Ovary (tissue), 9 donors: Measurements from ENCODE around the gene RHCE. TPM values are rescaled to one million over a fixed set of nuclear protein-coding genes. Genes with fewer than 3 reads are reported as not detected.
"Not testable (repeated sequence)": the region's sequence is repeated elsewhere in the genome, so short reads cannot be mapped to it uniquely, and the experiment has no call there.

ENCODE experiments used
- DNase-seq, 5 donors: peaks; one replicate each; pipeline ENCODE4 v3.0.0-alpha.2; 2019 to 2020
- H3K27ac ChIP-seq, 2 donors: fragments of 200-600 bp; one replicate each; pipeline versions ENCODE4 v1.5.1 to v1.8.0; 2019 to 2022
- H3K27me3 ChIP-seq: fragments of 200-600 bp; one replicate; pipeline ENCODE4 v1.8.0; 2022
- H3K36me3 ChIP-seq: fragments of 200-600 bp; sonication (generic); one replicate; pipeline ENCODE4 v1.5.1; 2019
- H3K4me1 ChIP-seq: one replicate; pipeline ENCODE4 v1.8.1; 2013; ENCODE audit warnings: mild to moderate bottlenecking, moderate library complexity; ENCODE audit not compliant: insufficient read depth
- H3K4me3 ChIP-seq: fragments of 200-600 bp; sonication (generic); one replicate; pipeline ENCODE4 v1.5.1; 2017
- H3K9me3 ChIP-seq, 2 donors: fragments of 200-600 bp in 1 of 2; sonication (generic) in 1 of 2; one replicate each; pipeline versions ENCODE4 v1.5.1 to v1.8.1; 2013 to 2019; ENCODE audit warnings: mild to moderate bottlenecking in 1 of 2, moderate library complexity in 1 of 2
- EP300 ChIP-seq: sonication (generic); formaldehyde crosslinking; IDR thresholded peaks from one replicate; pipeline ENCODE4 v1.6.1; 2017; ENCODE audit warnings: antibody characterized with exemption
- POLR2A ChIP-seq: fragments of 450-650 bp; IDR thresholded peaks from one replicate; pipeline ENCODE4 v1.6.1; 2017; ENCODE audit warnings: antibody characterized with exemption, mild to moderate bottlenecking, moderate library complexity
- WGBS, 3 donors: extraction: QIAGEN DNeasy Blood & Tissue Kit in 1 of 3; methylation state at CpG; one replicate each; pipeline versions ENCODE4 v1.1.5 to v1.1.7; 2013 to 2017; 5-methylcytosine and 5-hydroxymethylcytosine counted together
- intact Hi-C, 4 donors: fragments of 100-400 bp; cut with DNase I; formaldehyde crosslinking; loops; one replicate each; pipeline versions ENCODE4 v1.11.0 to v1.15.1; 2022 to 2023
- polyA plus RNA-seq, 2 donors: library from polyadenylated mRNA; stranded (reverse); fragments of 200-250 nt in 1 of 2; fragments of 350-450 nt in 1 of 2; fragmentation: Illumina TruSeq in 1 of 2; extraction: RNeasy Lipid Tissue Mini Kit (QIAGEN cat#74804) in 1 of 2; gene quantifications; one replicate each; pipeline ENCODE4 v1.2.3, GENCODE V29; 2013 to 2014
- total RNA-seq, 7 donors: library from RNA; depleted of rRNA in 2 of 7; stranded (reverse); fragments of >200 nt in 2 of 7; fragmentation: NEBNext Ultra II Directional in 3 of 7; extraction: Animal tissue kit (Norgen Biotek cat#: 25700) in 3 of 7; gene quantifications; one replicate each; pipeline versions ENCODE4 v1.1.0 to v1.2.4, GENCODE V29; 2016 to 2023
- TF ChIP-seq, protein P1 (sequence below), 3 donors: fragments of 450-650 bp in 2 of 3; fragments of 200-600 bp in 1 of 3; IDR thresholded peaks; one replicate each; pipeline versions ENCODE4 v1.5.1 to v1.8.0; 2016 to 2022; ENCODE audit warnings: antibody characterized with exemption in 3 of 3, mild to moderate bottlenecking in 1 of 3
- donor health status: DM: no; HTN: no; CAD: no; lungs with moderate emphysema.
- donor health status: DM: no; HTN: no; CAD: no.
- donor health status: Bipolar disorder and iron deficiency.
- donor health status: DM: yes; HTN: yes; CAD: no.
- donor health status: DM: no; HTN: no; CAD: no.
- donor health status: DM: yes; HTN: yes; CAD: no.

Gene RHCE
- total and polyA plus RNA-seq, 9 donors: 0.21 to 0.83 (median 0.53) TPM; not detected in 1

- WGBS, 3 donors: 100% methylated on average over 1 of the region's 1 CpG
- Histone ChIP-seq H3K4me3 (no peak overlapping the region), H3K27ac (no peak overlapping the region), H3K27me3 (no peaks in the 10 kb centered on the region), H3K4me1 (no peaks in the 10 kb centered on the region), H3K9me3 (no peaks in the 10 kb centered on the region), H3K36me3 (no peaks in the 10 kb centered on the region)
- intact Hi-C loops: no loop called here
- DNase-seq: no peak
- TF ChIP-seq, protein P1, sequence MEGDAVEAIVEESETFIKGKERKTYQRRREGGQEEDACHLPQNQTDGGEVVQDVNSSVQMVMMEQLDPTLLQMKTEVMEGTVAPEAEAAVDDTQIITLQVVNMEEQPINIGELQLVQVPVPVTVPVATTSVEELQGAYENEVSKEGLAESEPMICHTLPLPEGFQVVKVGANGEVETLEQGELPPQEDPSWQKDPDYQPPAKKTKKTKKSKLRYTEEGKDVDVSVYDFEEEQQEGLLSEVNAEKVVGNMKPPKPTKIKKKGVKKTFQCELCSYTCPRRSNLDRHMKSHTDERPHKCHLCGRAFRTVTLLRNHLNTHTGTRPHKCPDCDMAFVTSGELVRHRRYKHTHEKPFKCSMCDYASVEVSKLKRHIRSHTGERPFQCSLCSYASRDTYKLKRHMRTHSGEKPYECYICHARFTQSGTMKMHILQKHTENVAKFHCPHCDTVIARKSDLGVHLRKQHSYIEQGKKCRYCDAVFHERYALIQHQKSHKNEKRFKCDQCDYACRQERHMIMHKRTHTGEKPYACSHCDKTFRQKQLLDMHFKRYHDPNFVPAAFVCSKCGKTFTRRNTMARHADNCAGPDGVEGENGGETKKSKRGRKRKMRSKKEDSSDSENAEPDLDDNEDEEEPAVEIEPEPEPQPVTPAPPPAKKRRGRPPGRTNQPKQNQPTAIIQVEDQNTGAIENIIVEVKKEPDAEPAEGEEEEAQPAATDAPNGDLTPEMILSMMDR (IDR thresholded peaks at IDR 0.05): no peak
- TF ChIP-seq EP300: no peak
- TF ChIP-seq POLR2A: no peak
Measured at GRCh38 chr1:25427696-25428095, 7.1 kb upstream of the RHCE start.

GRCh38 chr1:25425098-25426085, 4.8 kb upstream of the RHCE start:
- H3K27me3 ChIP-seq: no peaks in the 10 kb centered on the region
- no peak for TF ChIP-seq POLR2A
- TF ChIP-seq, protein P1 (IDR thresholded peaks at IDR 0.05): no peak
- TF ChIP-seq EP300: no peak
- no peak overlapping the region for H3K27ac ChIP-seq
- 72 to 79% (median 78%) methylated on average over 16 of the region's 16 CpGs for WGBS, 3 donors
- H3K4me1 ChIP-seq: no peaks in the 10 kb centered on the region
- no peaks in the 10 kb centered on the region for H3K9me3 ChIP-seq
- DNase-seq: no peak
- no peaks in the 10 kb centered on the region for H3K36me3 ChIP-seq
- intact Hi-C loops: no loop called here
- H3K4me3 ChIP-seq: no peak overlapping the region

- H3K4me1 ChIP-seq, H3K9me3 ChIP-seq, H3K36me3 ChIP-seq, H3K4me3 ChIP-seq, DNase-seq, H3K27me3 ChIP-seq, intact Hi-C loops, H3K27ac ChIP-seq: not testable (repeated sequence)
- 79 to 84% (median 81%) methylated on average over 6 of the region's 6 CpGs for WGBS, 3 donors
Measured at GRCh38 chr1:25423206-25423605, 2.6 kb upstream of the RHCE start.

GRCh38 chr1:25419339-25419738, 1.3 kb downstream of the RHCE start:
- 92 to 100% (median 98%) methylated on average over 1 of the region's 1 CpG for WGBS, 3 donors
- not testable (repeated sequence) for DNase-seq

GRCh38 chr1:25417280-25417679, 3.3 kb downstream of the RHCE start:
- intact Hi-C loops: loop anchor here in 1 of 4 donors (10.0 kb wide), 1 partner anchor 132 kb away; no protein-coding TSS in a partner anchor
- not testable (repeated sequence) for H3K27ac ChIP-seq, H3K4me3 ChIP-seq, H3K9me3 ChIP-seq, H3K27me3 ChIP-seq, H3K4me1 ChIP-seq, H3K36me3 ChIP-seq, DNase-seq
- WGBS, 3 donors: 79 to 90% (median 85%) methylated on average over 4 of the region's 4 CpGs

More at GRCh38 chr1:25419339-25419738, 1.3 kb downstream of the RHCE start:
- H3K27me3 ChIP-seq, H3K9me3 ChIP-seq, H3K27ac ChIP-seq, H3K4me3 ChIP-seq, H3K36me3 ChIP-seq, H3K4me1 ChIP-seq: not testable (repeated sequence)
- intact Hi-C loops: loop anchor here in 1 of 4 donors (10.0 kb wide), 1 partner anchor 135 kb away; no protein-coding TSS in a partner anchor

DNA sequence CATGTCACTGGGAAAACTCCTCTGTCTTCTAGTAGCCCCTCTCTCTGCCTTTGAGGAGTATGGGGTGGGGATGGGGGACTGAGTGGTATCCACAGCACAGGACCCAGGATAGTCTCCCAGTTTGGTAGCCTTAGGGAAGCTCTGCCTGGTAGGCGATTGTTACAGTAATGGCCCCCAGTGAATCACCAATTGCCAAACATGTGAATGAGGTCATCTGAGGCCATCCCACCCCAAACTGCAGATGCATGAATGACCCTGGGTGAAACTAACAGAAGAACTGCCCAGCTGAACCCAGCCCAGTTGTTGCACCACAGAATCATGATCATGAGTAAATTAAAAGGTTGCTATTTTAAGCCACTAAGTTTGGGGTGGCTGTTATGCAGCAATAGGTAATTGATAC, 6.0 kb downstream of the RHCE start:
- H3K4me1 ChIP-seq, H3K9me3 ChIP-seq, DNase-seq, H3K27me3 ChIP-seq, H3K4me3 ChIP-seq, H3K27ac ChIP-seq, H3K36me3 ChIP-seq: not testable (repeated sequence)
- 87 to 94% (median 88%) methylated on average over 1 of the region's 1 CpG for WGBS, 3 donors
- intact Hi-C loops: loop anchor here in 1 of 4 donors (10.0 kb wide), 1 partner anchor 130 kb away; no protein-coding TSS in a partner anchor

DNA sequence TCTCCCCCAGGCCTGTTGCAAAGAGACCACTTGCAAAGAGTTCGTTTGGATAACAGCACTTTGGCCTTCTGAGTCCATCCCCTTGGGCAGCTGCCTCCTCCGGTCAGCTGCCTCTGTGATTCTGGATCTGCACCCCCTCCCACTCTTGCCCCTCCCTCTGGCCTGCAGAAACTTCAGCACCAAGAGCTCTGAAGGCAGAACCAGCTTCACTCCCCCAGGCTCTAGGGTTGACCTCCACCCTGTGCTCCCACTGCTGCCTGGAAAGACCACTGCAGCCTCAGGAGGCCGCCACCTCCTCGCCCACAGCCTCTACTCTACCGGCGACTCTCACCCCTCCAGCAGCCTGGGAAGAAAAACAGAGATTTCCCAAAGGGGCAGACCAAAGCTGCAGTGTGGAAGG, 6.5 kb downstream of the RHCE start:
- intact Hi-C loops: loop anchor here in 1 of 4 donors (10.0 kb wide), 1 partner anchor 129 kb away; no protein-coding TSS in a partner anchor
- not testable (repeated sequence) for H3K27me3 ChIP-seq, H3K36me3 ChIP-seq, H3K4me3 ChIP-seq, H3K27ac ChIP-seq, H3K9me3 ChIP-seq, H3K4me1 ChIP-seq, DNase-seq
- WGBS, 3 donors: 66 to 79% (median 74%) methylated on average over 3 to 6 of the region's 6 CpGs

DNA sequence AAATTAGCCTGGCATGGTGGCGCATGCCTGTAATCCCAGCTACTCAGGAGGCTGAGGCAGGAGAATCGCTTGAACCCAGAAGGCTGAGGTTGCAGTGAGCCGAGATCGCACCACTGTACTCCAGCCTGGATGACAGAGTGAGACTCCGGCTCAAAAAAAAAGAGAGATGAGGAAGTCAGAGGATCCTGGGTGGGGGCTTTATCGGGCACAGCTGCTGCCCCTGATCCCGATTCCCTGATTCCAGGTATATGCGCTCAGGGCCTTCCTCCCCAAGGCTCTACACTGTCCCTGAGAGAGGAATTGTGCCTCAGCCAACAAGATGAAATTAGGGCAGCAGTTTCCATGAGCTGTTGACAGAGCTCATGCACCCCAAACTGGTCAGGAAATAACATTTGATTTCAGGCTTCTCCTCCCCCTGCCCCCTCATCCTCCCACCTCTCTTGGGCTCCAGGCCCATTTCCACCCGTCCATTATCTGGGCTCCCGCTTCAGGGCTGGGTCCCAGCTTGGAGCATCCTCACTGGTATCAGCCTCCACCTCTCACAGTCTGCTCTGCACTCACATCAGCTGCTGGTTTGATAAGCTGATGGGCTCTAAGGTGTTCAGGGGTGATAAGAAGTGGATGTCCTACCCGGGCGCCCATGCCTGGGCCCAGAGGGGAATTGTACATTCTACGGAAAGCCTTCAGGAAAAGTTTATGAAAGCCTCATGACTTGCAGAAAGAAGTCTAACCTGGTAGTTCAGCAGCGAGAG, 7.6 kb downstream of the RHCE start:
- not testable (repeated sequence) for H3K27ac ChIP-seq, H3K4me1 ChIP-seq, H3K36me3 ChIP-seq, H3K9me3 ChIP-seq, H3K4me3 ChIP-seq, H3K27me3 ChIP-seq, DNase-seq
- 82 to 91% (median 84%) methylated on average over 12 to 14 of the region's 14 CpGs for WGBS, 3 donors
- intact Hi-C loops: loop anchor here in 1 of 4 donors (10.0 kb wide), 1 partner anchor 128 kb away; no protein-coding TSS in a partner anchor
